A549 (cell line): ENCODE results near the gene SLC6A3.

Experiments
- POLR2AphosphoS2 ChIP-seq: conservative IDR thresholded peaks from 2 replicates; pipeline ENCODE4 v1.6.1; 2012; ENCODE audit warnings: low read length, improper control_type of control experiment, inconsistent platforms
- TF ChIP-seq, protein P1 (sequence below): fragments of >200 bp; sonication (Bioruptor Twin); formaldehyde crosslinking; IDR thresholded peaks from 3 replicates; pipeline ENCODE4 v1.5.1; 2016

DNA sequence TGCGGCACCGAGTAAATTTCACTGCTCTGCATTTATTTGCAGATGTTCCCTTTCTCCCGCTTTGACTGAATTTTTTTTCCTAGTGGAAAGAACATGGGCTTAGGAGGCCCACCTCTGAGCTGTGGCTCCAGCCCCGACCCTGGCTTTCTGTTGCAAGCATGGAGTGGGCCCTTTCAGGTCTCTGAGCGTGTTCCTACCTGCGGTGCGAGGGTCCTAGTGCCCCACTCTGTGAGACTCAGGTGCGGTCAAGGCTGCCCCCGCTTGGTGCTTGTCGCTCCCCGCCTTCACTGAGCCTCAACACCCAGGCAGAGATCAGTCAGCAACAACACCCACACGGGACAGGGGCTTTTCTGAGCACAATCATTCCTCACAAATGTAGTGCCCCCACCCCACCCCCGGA, 32.0 kb downstream of the SLC6A3 start:
- no peak for TF ChIP-seq POLR2AphosphoS2
- TF ChIP-seq, protein P1, sequence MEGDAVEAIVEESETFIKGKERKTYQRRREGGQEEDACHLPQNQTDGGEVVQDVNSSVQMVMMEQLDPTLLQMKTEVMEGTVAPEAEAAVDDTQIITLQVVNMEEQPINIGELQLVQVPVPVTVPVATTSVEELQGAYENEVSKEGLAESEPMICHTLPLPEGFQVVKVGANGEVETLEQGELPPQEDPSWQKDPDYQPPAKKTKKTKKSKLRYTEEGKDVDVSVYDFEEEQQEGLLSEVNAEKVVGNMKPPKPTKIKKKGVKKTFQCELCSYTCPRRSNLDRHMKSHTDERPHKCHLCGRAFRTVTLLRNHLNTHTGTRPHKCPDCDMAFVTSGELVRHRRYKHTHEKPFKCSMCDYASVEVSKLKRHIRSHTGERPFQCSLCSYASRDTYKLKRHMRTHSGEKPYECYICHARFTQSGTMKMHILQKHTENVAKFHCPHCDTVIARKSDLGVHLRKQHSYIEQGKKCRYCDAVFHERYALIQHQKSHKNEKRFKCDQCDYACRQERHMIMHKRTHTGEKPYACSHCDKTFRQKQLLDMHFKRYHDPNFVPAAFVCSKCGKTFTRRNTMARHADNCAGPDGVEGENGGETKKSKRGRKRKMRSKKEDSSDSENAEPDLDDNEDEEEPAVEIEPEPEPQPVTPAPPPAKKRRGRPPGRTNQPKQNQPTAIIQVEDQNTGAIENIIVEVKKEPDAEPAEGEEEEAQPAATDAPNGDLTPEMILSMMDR = no peak
